Breast epithelium (tissue), 3 donors: ENCODE results near the gene REG4.

Experiments used
- CTCF ChIP-seq, 3 donors: fragments of 450-650 bp; IDR thresholded peaks; one replicate each; pipeline ENCODE4 v1.5.1; 2016 to 2017; ENCODE audit warnings: antibody characterized with exemption in 3 of 3, mild to moderate bottlenecking in 3 of 3, moderate library complexity in 3 of 3
- POLR2A ChIP-seq: fragments of 450-650 bp; IDR thresholded peaks from one replicate; pipeline ENCODE4 v1.6.1; 2016; ENCODE audit warnings: antibody characterized with exemption, mild to moderate bottlenecking, moderate library complexity
- POLR2AphosphoS5 ChIP-seq, 3 donors: sonication (generic); formaldehyde crosslinking; IDR thresholded peaks; one replicate each; pipeline ENCODE4 v1.6.1; 2017; ENCODE audit warnings: antibody characterized with exemption in 3 of 3

GRCh38 chr1:119778886-119779560 is 32.2 kb downstream of the REG4 start:
- no peak for TF ChIP-seq CTCF (IDR thresholded peaks at IDR 0.05)
- TF ChIP-seq POLR2A, result no peak
- TF ChIP-seq POLR2AphosphoS5 (IDR thresholded peaks at IDR 0.05), result no peak
